Endodermal cell (in vitro differentiated cells): ENCODE results near the gene PSMD14. TPM values are rescaled to one million over a fixed set of nuclear protein-coding genes. Genes with fewer than 3 reads are reported as not detected.

Experiments
- DNase-seq: peaks from one replicate; pipeline ENCODE4 v3.0.0-alpha.2; 2017
- H3K27ac ChIP-seq: 2 replicates; pipeline ENCODE4 v1.5.1; 2013; ENCODE audit warnings: mild to moderate bottlenecking, low read depth, low read length, moderate library complexity
- H3K27me3 ChIP-seq: 2 replicates; pipeline ENCODE4 v1.6.1; 2013; ENCODE audit warnings: mild to moderate bottlenecking, low read length, moderate library complexity; ENCODE audit not compliant: insufficient read depth, control insufficient read depth, poor library complexity, severe bottlenecking
- H3K36me3 ChIP-seq: 2 replicates; pipeline ENCODE4 v1.7.0; 2013; ENCODE audit warnings: mild to moderate bottlenecking, low read length, moderate library complexity; ENCODE audit not compliant: control insufficient read depth, insufficient read depth
- H3K4me1 ChIP-seq: one replicate; pipeline ENCODE4 v1.7.0; 2013; ENCODE audit warnings: low read length; ENCODE audit not compliant: control insufficient read depth, insufficient read depth
- H3K4me3 ChIP-seq: 2 replicates; pipeline ENCODE4 v1.5.1; 2013; ENCODE audit warnings: mild to moderate bottlenecking, low read length, moderate library complexity
- H3K9ac ChIP-seq: 2 replicates; pipeline ENCODE4 v1.6.1; 2013; ENCODE audit warnings: mild to moderate bottlenecking, low read length, moderate library complexity; ENCODE audit not compliant: poor library complexity, severe bottlenecking; ENCODE audit errors: extremely low read depth
- H3K9me3 ChIP-seq: 2 replicates; pipeline ENCODE4 v1.6.1; 2013; ENCODE audit warnings: mild to moderate bottlenecking, low read length, moderate library complexity; ENCODE audit not compliant: control insufficient read depth
- H3K27ac Mint-ChIP-seq: 2 replicates; pipeline ENCODE4 v1.8.0; 2020; ENCODE audit warnings: mixed read lengths
- H3K27me3 Mint-ChIP-seq: 2 replicates; pipeline ENCODE4 v1.8.0; 2021; ENCODE audit warnings: mild to moderate bottlenecking, mixed read lengths; ENCODE audit not compliant: insufficient read depth
- H3K36me3 Mint-ChIP-seq: 2 replicates; pipeline ENCODE4 v1.8.0; 2020; ENCODE audit warnings: low read depth, mixed read lengths
- H3K4me1 Mint-ChIP-seq: 2 replicates; pipeline ENCODE4 v1.8.0; 2020; ENCODE audit warnings: mixed read lengths
- H3K4me3 Mint-ChIP-seq: 2 replicates; pipeline ENCODE4 v1.8.0; 2020; ENCODE audit warnings: mild to moderate bottlenecking, moderate library complexity, mixed read lengths
- H3K9me3 Mint-ChIP-seq: 2 replicates; pipeline ENCODE4 v1.8.0; 2020; ENCODE audit warnings: mild to moderate bottlenecking, mixed read lengths
- WGBS, 2 experiments: methylation state at CpG; one replicate each; pipeline versions ENCODE4 v1.1.5 to v1.1.7; 2013; ENCODE audit warnings: missing lambda C conversion rate in 2 of 2, mixed read lengths in 1 of 2; ENCODE audit not compliant: insufficient coverage in 1 of 2, insufficient read length in 1 of 2; 5-methylcytosine and 5-hydroxymethylcytosine counted together
- total RNA-seq, 2 donors: library from RNA; stranded (reverse); fragmentation: NEBNext Ultra II Directional in 1 of 2; extraction: Animal tissue kit (Norgen Biotek cat#: 25700) in 1 of 2; gene quantifications; 2 replicates in 1 of 2; 3 replicates in 1 of 2; pipeline ENCODE4 v1.2.1, GENCODE V29; 2021
- TF ChIP-seq, protein P1 (sequence below): fragments of 200-600 bp; sonication (generic); conservative IDR thresholded peaks from 2 replicates; pipeline ENCODE4 v1.5.0; 2021; ENCODE audit warnings: antibody characterized with exemption, mild to moderate bottlenecking

Gene PSMD14
- total RNA-seq, 2 donors from 2014 or later: 78.3 to 86.2 TPM

DNA sequence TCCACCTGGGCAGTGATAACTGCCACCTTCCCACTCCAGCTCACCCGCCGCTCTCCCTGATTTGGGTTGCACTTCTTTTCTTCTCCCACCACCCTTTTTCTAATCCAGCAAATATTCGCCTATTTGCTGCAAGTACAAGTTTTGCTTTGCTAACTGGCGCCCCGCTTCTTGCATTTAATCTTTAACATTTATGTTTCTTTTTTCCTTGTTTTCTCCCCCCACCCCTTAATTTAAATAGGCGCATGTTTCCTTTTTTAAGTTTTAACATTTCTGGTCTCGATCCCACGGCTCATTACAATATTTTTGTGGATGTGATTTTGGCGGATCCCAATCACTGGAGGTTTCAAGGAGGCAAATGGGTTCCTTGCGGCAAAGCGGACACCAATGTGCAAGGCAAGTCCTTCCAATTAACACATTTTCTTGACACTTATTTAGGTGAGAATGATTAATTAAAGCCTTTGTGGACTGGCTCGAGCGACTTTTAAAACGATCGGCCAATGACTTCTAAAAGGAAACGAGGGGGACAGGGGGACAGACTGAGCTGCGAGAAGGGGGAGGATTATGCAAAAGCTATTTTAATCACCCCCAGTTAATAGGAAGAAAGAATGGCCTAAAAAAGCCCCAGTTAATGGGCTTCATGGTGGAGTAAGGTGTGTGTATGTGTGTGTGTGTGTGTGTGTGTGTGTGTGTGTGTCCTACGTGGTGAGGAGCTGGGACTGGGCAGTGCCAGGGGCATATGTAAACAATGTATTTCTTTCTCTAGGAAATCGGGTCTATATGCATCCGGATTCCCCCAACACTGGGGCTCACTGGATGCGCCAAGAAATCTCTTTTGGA, 109.4 kb downstream of the PSMD14 start:
- Histone ChIP-seq H3K4me1 (peaks cover 4% of the 10 kb centered on the region), H3K27ac (no peak overlapping the region), H3K4me3 (peak overlapping the region; percentile 70), H3K27me3 (peaks cover 86% of the 10 kb centered on the region), H3K9ac (no peak overlapping the region), H3K9me3 (no peaks in the 10 kb centered on the region), H3K36me3 (no peaks in the 10 kb centered on the region)
- WGBS, 2 experiments: 3 to 4% methylated on average over 13 to 21 of the region's 21 CpGs
- peak overlapping the region; percentile 62 for H3K4me3 Mint-ChIP-seq
- DNase-seq: peak; percentile 64
- H3K9me3 Mint-ChIP-seq: no peaks in the 10 kb centered on the region
- TF ChIP-seq, protein P1, sequence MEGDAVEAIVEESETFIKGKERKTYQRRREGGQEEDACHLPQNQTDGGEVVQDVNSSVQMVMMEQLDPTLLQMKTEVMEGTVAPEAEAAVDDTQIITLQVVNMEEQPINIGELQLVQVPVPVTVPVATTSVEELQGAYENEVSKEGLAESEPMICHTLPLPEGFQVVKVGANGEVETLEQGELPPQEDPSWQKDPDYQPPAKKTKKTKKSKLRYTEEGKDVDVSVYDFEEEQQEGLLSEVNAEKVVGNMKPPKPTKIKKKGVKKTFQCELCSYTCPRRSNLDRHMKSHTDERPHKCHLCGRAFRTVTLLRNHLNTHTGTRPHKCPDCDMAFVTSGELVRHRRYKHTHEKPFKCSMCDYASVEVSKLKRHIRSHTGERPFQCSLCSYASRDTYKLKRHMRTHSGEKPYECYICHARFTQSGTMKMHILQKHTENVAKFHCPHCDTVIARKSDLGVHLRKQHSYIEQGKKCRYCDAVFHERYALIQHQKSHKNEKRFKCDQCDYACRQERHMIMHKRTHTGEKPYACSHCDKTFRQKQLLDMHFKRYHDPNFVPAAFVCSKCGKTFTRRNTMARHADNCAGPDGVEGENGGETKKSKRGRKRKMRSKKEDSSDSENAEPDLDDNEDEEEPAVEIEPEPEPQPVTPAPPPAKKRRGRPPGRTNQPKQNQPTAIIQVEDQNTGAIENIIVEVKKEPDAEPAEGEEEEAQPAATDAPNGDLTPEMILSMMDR: no peak
- peaks cover 76% of the 10 kb centered on the region for H3K27me3 Mint-ChIP-seq
- no peaks in the 10 kb centered on the region for H3K36me3 Mint-ChIP-seq
- no peak overlapping the region for H3K27ac Mint-ChIP-seq
- H3K4me1 Mint-ChIP-seq: peaks cover 66% of the 10 kb centered on the region

DNA sequence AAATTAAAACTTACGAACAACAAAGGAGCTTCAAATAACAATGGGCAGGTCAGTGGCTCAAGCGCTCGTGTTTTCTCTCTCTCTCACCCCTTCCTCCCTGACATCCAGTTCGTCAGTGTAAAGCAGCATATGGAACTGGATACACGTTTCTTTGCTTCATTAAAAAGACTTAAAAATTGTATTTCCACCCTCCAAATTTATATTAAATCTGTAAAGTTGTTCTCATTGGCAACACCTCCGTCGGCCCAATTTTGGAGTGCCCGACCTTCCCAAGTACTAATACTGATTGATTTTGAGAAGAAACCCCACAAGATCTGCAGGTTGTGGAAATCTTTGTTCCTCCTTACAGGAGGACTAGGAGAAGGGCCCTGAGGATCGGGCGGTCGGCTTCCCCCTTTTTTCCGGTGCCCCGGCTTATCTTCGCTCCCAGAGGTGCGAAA, 110.1 kb downstream of the PSMD14 start:
- H3K4me1 Mint-ChIP-seq: peaks cover 72% of the 10 kb centered on the region
- no peak overlapping the region for H3K9ac ChIP-seq
- 0 to 3% methylated on average over 8 to 15 of the region's 15 CpGs for WGBS, 2 experiments

DNA sequence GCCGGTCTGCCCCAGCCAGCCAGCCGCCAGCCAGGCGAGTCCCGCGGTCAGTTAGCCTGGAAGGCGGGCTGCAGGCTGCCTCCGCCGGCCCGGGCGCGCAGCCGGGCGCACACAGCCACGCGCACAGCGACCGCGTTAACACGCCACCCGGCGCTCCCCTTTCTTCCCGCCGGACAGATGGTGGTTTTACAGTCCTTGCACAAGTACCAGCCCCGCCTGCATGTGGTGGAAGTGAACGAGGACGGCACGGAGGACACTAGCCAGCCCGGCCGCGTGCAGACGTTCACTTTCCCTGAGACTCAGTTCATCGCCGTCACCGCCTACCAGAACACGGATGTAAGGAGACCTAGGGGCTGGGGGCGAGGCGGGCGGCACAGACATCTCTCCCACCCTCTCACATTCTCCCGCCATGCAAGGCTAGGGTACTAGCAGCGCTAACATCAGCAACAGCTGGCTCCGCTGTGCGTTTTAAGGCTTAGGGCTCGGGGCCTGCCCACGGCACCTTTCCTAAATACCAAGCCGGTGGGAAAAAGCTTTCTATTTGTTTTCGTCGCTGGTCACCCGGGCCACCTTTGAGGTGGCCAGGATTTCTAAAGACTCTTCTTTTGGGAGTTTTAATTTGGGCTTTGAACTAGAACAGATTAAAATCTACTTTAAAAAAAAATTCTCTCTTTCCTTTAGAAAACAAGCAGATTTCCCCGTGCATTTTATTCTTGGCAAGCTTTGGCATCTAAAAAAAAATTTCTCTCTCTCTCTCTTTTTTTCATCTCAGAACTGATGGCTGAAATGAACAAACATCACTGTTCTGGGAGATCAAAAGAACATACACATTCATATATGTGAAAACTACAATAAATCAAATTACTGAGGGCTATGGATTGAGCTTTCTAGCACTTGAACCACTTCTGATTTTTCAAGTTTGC, 110.8 kb downstream of the PSMD14 start:
- WGBS, 2 experiments: 0 to 1% methylated on average over 22 to 49 of the region's 49 CpGs
- Mint-ChIP-seq H3K27me3 (peaks cover 84% of the 10 kb centered on the region), H3K36me3 (no peaks in the 10 kb centered on the region), H3K4me1 (peaks cover 70% of the 10 kb centered on the region), H3K9me3 (no peaks in the 10 kb centered on the region), H3K4me3 (peak overlapping the region; percentile 62), H3K27ac (peak overlapping the region; percentile 59)
- H3K4me3 ChIP-seq: peak overlapping the region; percentile 76
- no peaks in the 10 kb centered on the region for H3K9me3 ChIP-seq
- H3K4me1 ChIP-seq: peaks cover 6% of the 10 kb centered on the region
- H3K9ac ChIP-seq: no peak overlapping the region
- no peaks in the 10 kb centered on the region for H3K36me3 ChIP-seq
- no peak overlapping the region for H3K27ac ChIP-seq
- TF ChIP-seq, protein P1: no peak
- peaks cover 94% of the 10 kb centered on the region for H3K27me3 ChIP-seq
- peak; percentile 87 for DNase-seq

More for the DNA sequence above, 110.1 kb downstream of the PSMD14 start:
- peak overlapping the region; percentile 70 for H3K4me3 ChIP-seq
- H3K36me3 ChIP-seq: no peaks in the 10 kb centered on the region
- no peak for DNase-seq
- peaks cover 6% of the 10 kb centered on the region for H3K4me1 ChIP-seq
- H3K27me3 ChIP-seq: peaks cover 87% of the 10 kb centered on the region
- H3K4me3 Mint-ChIP-seq: peak overlapping the region; percentile 62
- TF ChIP-seq, protein P1: no peak
- no peak overlapping the region for H3K27ac ChIP-seq
- no peaks in the 10 kb centered on the region for H3K9me3 Mint-ChIP-seq
- H3K27ac Mint-ChIP-seq: no peak overlapping the region
- H3K36me3 Mint-ChIP-seq: no peaks in the 10 kb centered on the region
- no peaks in the 10 kb centered on the region for H3K9me3 ChIP-seq
- H3K27me3 Mint-ChIP-seq: peaks cover 82% of the 10 kb centered on the region
